HG03575 (cell line): ENCODE results near the gene KCNK15.
"Not testable (repeated sequence)": the region's sequence is repeated elsewhere in the genome, so short reads cannot be mapped to it uniquely, and the experiment has no call there.

Source experiments
- ATAC-seq: cut with Tn5 transposase; IDR thresholded peaks from one replicate; pipeline ENCODE4 v1.9.1; 2021; ENCODE audit not compliant: unreplicated experiment, insufficient number of reproducible peaks, low FRiP score; ENCODE audit errors: extremely low read depth

The KCNK15 gene

DNA sequence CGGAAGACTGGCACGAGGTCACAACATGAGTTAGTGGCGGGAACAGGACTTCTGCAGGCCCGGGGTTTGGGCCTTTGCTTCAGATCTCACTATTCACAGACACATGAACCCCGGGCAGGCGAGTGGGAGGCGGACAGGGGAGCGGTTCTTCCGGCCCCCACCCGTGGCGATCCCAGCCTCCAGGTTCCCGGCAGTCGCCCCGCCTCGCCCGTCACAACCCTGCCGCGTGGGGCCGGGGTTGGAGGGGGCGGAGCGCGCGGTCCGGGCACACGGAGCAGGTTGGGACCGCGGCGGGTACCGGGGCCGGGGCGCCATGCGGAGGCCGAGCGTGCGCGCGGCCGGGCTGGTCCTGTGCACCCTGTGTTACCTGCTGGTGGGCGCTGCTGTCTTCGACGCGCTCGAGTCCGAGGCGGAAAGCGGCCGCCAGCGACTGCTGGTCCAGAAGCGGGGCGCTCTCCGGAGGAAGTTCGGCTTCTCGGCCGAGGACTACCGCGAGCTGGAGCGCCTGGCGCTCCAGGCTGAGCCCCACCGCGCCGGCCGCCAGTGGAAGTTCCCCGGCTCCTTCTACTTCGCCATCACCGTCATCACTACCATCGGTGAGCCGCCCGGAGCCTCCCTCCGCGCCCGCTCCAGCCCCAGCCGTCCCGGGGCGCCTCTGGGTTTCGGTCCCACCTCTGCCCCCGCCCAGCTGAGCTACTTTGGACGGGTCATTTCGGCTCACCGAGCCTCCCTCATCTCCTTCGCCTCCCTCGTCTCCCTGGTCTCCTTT, at the start of gene KCNK15:
Gene KCNK15 (plus strand): TSS at position 268 of the 769 bp plus-strand sequence. CDS start 46 bp downstream, at position 314.
- no peak for ATAC-seq

DNA sequence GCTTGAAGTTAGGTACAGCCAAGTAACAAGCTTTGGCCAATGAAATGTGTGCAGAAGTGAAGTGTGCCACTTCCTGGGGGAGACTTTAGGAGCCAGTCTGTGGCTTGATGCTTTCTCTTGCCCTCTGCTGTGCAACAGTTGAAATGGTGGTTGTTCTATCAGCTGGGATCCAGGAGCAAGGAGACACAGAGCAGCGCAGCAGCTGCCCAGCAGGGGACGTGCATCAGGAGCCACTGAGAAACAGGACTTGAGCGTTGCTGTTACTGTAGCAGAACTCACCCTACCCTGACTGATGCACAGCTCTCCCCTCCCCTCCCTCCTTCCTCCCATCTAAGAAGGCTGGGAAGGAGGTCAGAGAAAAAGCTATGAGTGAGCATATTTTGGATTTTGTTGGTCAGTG, 49.4 kb upstream of the KCNK15 start:
- no peak for ATAC-seq

GRCh38 chr20:44697041-44697440, 48.6 kb upstream of the KCNK15 start:
- ATAC-seq = not testable (repeated sequence)

DNA sequence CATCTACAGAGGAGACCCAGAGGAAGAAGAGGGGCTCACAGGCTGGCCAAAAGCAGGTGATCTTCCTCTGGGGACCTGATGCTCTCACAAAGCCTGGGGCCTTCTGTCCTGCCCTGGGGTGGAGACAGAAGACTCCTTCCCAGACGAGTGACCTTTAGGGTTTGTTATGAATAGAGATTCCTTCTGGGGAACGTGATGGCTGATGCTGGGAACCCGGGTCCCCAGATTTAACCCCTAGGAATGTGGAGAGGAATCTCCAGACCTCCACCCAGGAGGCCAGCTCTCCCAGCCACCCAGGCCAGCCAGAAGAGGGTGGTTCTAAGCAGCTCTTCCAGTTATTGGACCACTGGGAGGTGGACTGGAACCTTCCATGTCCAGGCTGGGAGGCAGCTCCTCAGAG, 47.3 kb upstream of the KCNK15 start:
- no peak for ATAC-seq

GRCh38 chr20:44700306-44700705, 45.4 kb upstream of the KCNK15 start:
- ATAC-seq = no peak

DNA sequence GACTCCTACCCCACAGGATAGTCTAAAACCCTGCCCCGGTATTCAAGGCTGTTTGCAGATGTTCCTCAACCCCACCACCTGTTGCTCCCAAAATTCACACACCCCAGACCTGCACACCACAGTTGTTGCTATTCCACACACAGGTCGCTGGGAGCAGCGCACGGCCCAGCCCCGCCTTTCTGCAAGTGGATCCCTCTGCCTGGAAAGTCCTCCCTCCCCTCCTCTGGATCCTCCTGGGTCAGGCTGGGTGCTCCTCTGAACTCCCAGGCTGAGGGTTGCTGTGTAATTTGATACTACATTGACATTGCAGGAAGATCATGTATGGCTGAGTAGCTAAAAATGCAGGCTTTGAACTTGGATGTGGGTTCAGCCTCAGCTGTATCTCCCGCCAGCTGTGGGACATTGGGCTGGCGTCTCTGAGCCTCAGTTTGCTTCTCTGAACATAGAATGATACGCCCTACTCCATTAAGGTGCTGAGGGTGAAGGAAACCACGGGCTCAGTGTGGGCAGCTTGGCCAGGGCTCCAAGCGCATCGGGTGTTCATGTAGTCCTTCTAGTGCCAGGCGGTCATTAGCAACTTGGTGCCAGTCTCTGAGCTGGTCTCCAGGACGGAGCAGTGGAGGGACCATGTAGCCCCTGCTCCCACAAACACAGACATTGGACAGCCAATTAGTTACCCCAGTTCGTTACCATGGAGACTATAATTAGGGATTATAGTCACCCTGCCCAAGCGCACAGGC, 44.4 kb upstream of the KCNK15 start:
- no peak for ATAC-seq

DNA sequence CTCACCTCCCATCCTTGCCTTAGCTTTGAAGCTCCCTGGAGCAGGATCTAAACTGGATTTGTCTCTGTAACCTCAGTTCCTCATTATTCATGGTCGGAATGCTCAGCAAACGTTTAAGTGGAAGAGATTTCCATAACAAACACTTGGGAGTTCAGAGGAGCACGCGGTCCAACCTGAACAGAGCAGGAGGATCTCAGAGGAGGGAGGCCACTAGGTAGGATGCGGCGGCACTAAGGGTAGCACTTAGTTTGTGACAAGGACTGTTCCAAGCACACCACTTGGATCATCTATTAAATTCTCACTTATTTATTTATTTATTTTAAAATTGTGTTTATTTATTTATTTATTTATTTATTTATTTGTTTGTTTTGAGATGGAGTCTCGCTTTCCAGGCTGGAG, 43.8 kb upstream of the KCNK15 start:
- no peak for ATAC-seq

- no peak for ATAC-seq
Observed at GRCh38 chr20:44702776-44703175, 42.9 kb upstream of the KCNK15 start.

- no peak for ATAC-seq
Observed at GRCh38 chr20:44703183-44703925, 42.3 kb upstream of the KCNK15 start.

- ATAC-seq = no peak
Observed at GRCh38 chr20:44703956-44704488, 41.6 kb upstream of the KCNK15 start.

- no peak for ATAC-seq
Observed at GRCh38 chr20:44704551-44704971, 41.1 kb upstream of the KCNK15 start.

- ATAC-seq = no peak
Observed at GRCh38 chr20:44705364-44706094, 40.1 kb upstream of the KCNK15 start.

- ATAC-seq = no peak
Observed at GRCh38 chr20:44706301-44707017, 39.2 kb upstream of the KCNK15 start.

DNA sequence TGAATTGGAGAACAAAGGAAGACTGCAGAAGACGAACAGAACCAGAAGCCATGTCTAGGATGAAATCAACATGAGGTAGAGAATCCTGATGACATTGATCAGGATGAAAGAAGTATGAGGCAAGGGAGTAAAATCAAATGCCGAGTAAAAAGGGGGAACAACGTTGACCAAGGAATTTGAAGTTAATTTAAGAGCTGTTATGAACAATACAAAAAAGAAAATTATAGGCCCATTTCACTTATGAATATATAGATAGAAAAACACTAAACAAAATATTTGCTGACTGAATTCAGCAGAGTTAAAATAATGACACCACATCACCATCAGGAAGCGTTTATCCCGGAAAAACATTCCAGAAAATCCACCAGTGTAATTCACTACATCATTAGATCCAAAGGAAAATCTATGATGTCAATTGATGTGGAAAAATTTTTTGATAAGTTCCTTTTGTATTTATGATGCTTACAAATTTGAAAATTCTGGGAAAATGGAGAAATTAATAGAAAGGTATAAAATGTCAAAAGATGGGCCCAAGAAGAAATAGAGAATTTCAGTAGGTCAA, 38.6 kb upstream of the KCNK15 start:
- ATAC-seq = no peak

GRCh38 chr20:44709380-44709779, 36.3 kb upstream of the KCNK15 start:
- no peak for ATAC-seq

- ATAC-seq = no peak
Observed at GRCh38 chr20:44709797-44710196, 35.9 kb upstream of the KCNK15 start.

DNA sequence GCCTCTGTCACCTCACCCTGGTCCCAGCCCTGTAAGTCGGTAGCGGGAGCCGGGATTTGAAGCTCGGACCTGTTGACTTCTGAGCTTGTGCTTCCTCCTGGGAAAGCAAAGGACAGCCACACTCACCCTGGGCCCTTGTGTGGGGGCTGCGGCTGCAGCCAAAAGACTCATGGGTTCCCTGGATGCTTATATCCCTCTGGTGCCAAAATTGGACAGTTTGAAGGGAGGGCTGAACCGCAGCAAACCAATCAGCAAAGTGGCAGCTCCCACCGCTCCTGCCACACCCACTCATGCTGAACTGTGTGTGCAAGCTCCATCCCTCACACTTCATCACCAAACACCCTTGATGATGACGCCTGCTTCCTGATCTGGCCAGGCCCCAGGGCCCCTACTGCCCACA, 34.4 kb upstream of the KCNK15 start:
- ATAC-seq = no peak

- ATAC-seq = no peak
Observed at GRCh38 chr20:44714102-44714700, 31.5 kb upstream of the KCNK15 start.
